ENCODE results near the gene SLC4A5. TPM values are rescaled to one million over a fixed set of nuclear protein-coding genes. Genes with fewer than 3 reads are reported as not detected.
A peak's percentile ranks its signal among the peaks of the same experiment; 100 is the strongest.

SLC4A5 gene
- total RNA-seq (2.3 and 9.0 TPM in 2 replicates), polyA plus RNA-seq (1.5 and 3.3 TPM in 2 replicates)

DNA sequence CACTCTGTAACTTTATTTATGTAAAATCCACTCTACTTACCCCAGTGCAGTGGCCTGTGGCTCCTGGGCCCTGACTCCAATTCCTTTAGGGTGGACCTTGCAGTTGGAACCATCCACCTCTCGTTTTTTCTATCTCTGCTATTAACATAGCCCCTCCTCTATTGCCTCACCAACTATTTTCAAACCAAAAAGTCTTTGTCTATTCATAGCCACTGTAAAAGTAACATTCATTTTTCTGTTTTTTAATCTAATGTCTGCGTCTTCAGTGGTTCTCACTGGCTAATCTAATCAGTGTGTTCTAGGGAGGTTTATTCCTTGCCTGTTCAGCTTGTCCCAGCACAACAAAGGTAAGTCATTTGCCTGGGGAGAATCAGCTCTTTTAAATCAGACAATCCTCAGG, at the start of gene SLC4A5:
Gene SLC4A5 (minus strand): TSS at position 101 of the 400 bp plus-strand sequence. CDS start 28,393 bp downstream, outside the sequence.
- TF ChIP-seq CTCF (IDR thresholded peaks at IDR 0.05; ENCODE audit: low read depth, low read length), result no peak
- no peak for DNase-seq (ENCODE audit: low read depth in 1 of 2, low spot score in 1 of 2)
- H3K27ac ChIP-seq, result no peak within 1 kb of the TSS
- no peaks in the 10 kb centered on the region for H3K27me3 ChIP-seq
- no peaks in the 10 kb centered on the region for H3K4me1 ChIP-seq (ENCODE audit: low read depth)
- no peak within 1 kb of the TSS for H3K4me3 ChIP-seq
- H3K36me3 ChIP-seq, result no peaks in the 10 kb centered on the region
- H3K9me3 ChIP-seq (ENCODE audit: low read depth), result no peaks in the 10 kb centered on the region

GRCh38 chr2:74392449-74392743, 49.2 kb upstream of the SLC4A5 start:
- Histone ChIP-seq H3K4me3 (no peak overlapping the region), H3K4me1 (ENCODE audit: low read depth) (no peaks in the 10 kb centered on the region), H3K27ac (no peak overlapping the region), H3K9me3 (ENCODE audit: low read depth) (no peaks in the 10 kb centered on the region), H3K36me3 (no peaks in the 10 kb centered on the region), H3K27me3 (no peaks in the 10 kb centered on the region)
- no peak for TF ChIP-seq CTCF (IDR thresholded peaks at IDR 0.05; ENCODE audit: low read depth, low read length)
- no peak for DNase-seq (ENCODE audit: low read depth in 1 of 2, low spot score in 1 of 2)

GRCh38 chr2:74391580-74392448, 48.6 kb upstream of the SLC4A5 start:
- no peaks in the 10 kb centered on the region for H3K36me3 ChIP-seq
- peak overlapping the region; percentile 99 for H3K27ac ChIP-seq
- DNase-seq (ENCODE audit: low read depth in 1 of 2, low spot score in 1 of 2), result peak; percentile 94 to 95
- H3K4me1 ChIP-seq (ENCODE audit: low read depth), result no peaks in the 10 kb centered on the region
- H3K4me3 ChIP-seq, result peak overlapping the region; percentile 85
- H3K9me3 ChIP-seq (ENCODE audit: low read depth), result no peaks in the 10 kb centered on the region
- peak; percentile 98 for TF ChIP-seq CTCF (IDR thresholded peaks at IDR 0.05; ENCODE audit: low read depth, low read length)
- no peaks in the 10 kb centered on the region for H3K27me3 ChIP-seq

DNA sequence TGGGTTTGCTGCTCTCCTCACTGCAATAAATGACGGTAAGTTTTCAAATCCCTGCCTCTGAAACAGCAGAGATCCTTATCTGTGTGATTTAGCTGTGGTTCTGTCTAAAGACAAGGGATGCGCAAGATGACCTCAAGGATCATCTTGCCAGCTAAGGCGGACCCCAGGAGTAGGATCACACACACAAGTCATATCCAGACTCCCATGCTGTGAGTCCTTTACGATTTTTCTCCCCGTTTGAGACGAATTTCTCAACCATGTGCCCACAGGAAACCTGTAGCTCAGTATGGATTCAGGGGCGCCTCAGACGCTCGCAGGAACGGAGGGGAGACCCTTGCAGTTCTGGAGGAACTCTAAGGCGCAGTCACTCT, 48.0 kb upstream of the SLC4A5 start:
- peak in 1 of 2 donors; percentile 25 for DNase-seq (ENCODE audit: low read depth in 1 of 2, low spot score in 1 of 2)
- Histone ChIP-seq H3K27me3 (no peaks in the 10 kb centered on the region), H3K4me3 (peak overlapping the region; percentile 85), H3K9me3 (ENCODE audit: low read depth) (no peaks in the 10 kb centered on the region), H3K27ac (peak overlapping the region; percentile 99), H3K36me3 (no peaks in the 10 kb centered on the region), H3K4me1 (ENCODE audit: low read depth) (no peaks in the 10 kb centered on the region)
- no peak for TF ChIP-seq CTCF (IDR thresholded peaks at IDR 0.05; ENCODE audit: low read depth, low read length)

GRCh38 chr2:74390606-74391005, 47.4 kb upstream of the SLC4A5 start:
- no peak overlapping the region for H3K27ac ChIP-seq
- TF ChIP-seq CTCF (IDR thresholded peaks at IDR 0.05; ENCODE audit: low read depth, low read length), result no peak
- no peaks in the 10 kb centered on the region for H3K27me3 ChIP-seq
- H3K9me3 ChIP-seq (ENCODE audit: low read depth), result no peaks in the 10 kb centered on the region
- H3K36me3 ChIP-seq, result peaks cover 1% of the 10 kb centered on the region
- H3K4me1 ChIP-seq (ENCODE audit: low read depth), result no peaks in the 10 kb centered on the region
- no peak for DNase-seq (ENCODE audit: low read depth in 1 of 2, low spot score in 1 of 2)
- H3K4me3 ChIP-seq, result peak overlapping the region; percentile 85
